Mesodermal cell (in vitro differentiated cells): ENCODE measurements around the gene PGPEP1.
"Not testable (repeated sequence)": the region's sequence is repeated elsewhere in the genome, so short reads cannot be mapped to it uniquely, and the experiment has no call there.

Experiments used
- H3K27ac ChIP-seq: 2 replicates; pipeline ENCODE4 v1.7.0; 2013; ENCODE audit warnings: mild to moderate bottlenecking, low read depth, low read length, moderate library complexity; ENCODE audit not compliant: severe bottlenecking
- H3K36me3 ChIP-seq: 2 replicates; pipeline ENCODE4 v1.7.1; 2013; ENCODE audit warnings: mild to moderate bottlenecking, low read length, moderate library complexity; ENCODE audit not compliant: control insufficient read depth, insufficient read depth
- H3K4me1 ChIP-seq: one replicate; pipeline ENCODE4 v1.7.1; 2013; ENCODE audit warnings: mild to moderate bottlenecking, low read length; ENCODE audit not compliant: insufficient read depth, control insufficient read depth, poor library complexity, severe bottlenecking
- H3K4me3 ChIP-seq: 2 replicates; pipeline ENCODE4 v1.7.0; 2013; ENCODE audit warnings: low read length, control low read depth, mild to moderate bottlenecking; ENCODE audit not compliant: insufficient read depth, poor library complexity, severe bottlenecking; ENCODE audit errors: extremely low read depth
- H3K9me3 ChIP-seq: 2 replicates; pipeline ENCODE4 v1.7.1; 2013; ENCODE audit warnings: mild to moderate bottlenecking, low read length, moderate library complexity; ENCODE audit not compliant: control insufficient read depth
- WGBS, 2 experiments: methylation state at CpG; one replicate each; pipeline ENCODE4 v1.1.5; 2013; ENCODE audit warnings: missing lambda C conversion rate in 2 of 2; ENCODE audit not compliant: insufficient coverage in 2 of 2; 5-methylcytosine and 5-hydroxymethylcytosine counted together

The PGPEP1 gene

DNA sequence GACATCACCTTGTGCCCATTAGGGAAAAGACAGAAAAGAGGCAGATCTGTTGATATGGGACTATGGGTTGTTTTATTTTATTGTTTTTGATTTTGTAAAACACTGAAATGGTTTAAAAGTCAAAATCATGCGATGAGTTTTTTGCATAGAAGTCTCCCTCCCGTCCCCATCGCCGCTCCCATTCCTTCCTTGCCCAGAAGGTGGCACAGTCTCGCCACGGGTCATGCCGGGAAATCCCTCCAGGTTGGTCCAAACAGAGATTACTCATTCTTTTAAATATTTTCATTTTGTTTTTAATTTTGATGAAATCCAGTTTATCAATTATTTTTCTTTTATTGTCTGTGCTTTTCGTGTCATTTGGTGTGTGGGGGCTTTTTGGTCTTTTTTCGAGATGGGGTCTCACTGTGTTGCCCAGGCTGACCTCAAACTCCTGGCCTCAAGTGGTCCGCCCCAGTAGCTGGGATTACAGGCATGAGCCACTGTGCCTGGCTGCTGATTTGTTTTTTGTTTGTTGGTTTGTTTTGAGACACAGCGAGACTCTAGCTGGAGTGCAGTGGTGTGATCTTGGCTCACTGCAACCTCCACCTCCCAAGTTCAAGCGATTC is 9.2 kb downstream of the PGPEP1 start:
- no peaks in the 10 kb centered on the region for H3K4me1 ChIP-seq
- H3K9me3 ChIP-seq = no peaks in the 10 kb centered on the region
- H3K4me3 ChIP-seq = no peak overlapping the region
- 88 to 90% methylated on average over 3 to 5 of the region's 12 CpGs for WGBS, 2 experiments
- no peaks in the 10 kb centered on the region for H3K36me3 ChIP-seq
- H3K27ac ChIP-seq = no peak overlapping the region

DNA sequence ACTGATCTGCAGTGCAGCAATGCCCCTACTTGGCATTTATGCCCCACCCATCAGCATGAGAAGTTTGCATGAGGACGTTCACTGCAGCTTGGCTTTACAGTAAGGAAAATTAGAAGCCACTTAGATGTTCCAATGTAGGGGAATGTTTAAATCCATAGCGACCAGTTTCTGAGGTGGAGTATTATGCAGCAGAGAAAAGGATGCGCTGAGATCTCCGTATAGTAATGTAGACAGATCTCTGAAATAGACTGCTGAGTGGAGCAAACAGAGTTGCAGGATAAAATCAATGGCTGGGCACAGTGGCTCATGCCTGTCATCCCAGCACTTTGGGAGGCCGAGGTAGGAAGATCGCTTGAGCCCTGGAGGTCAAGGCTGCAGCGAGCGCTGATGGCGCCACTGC is 10.1 kb downstream of the PGPEP1 start:
- 74 to 85% methylated on average over 9 of the region's 9 CpGs for WGBS, 2 experiments
- Histone ChIP-seq H3K4me3 (no peak overlapping the region), H3K36me3 (no peaks in the 10 kb centered on the region)

DNA sequence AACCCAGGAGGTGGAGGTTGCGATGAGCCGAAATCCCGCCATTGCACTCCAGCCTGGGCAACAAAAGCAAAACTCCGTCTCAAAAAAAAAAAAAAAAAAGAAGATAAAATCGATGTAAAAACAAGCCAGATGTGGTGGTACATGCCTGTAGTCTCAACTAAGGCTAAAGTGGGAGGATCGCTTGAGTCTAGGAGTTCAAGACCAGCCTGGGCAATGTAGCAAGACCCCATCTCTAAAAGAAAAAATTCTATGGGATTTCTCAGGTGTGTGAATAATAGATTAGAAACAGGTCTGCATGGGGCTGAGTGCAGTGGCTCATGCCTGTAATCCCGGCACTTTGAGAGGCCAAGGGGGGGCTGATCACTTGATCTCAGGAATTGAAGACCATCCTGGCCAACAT is 11.1 kb downstream of the PGPEP1 start:
- Histone ChIP-seq H3K4me3 (no peak overlapping the region), H3K4me1 (no peaks in the 10 kb centered on the region), H3K9me3 (no peaks in the 10 kb centered on the region), H3K27ac (no peak overlapping the region), H3K36me3 (peaks cover 9% of the 10 kb centered on the region)
- 98 to 100% methylated on average over 2 to 7 of the region's 7 CpGs for WGBS, 2 experiments

More for the DNA sequence above, 10.1 kb downstream of the PGPEP1 start:
- H3K27ac ChIP-seq = no peak overlapping the region
- H3K9me3 ChIP-seq = no peaks in the 10 kb centered on the region
- no peaks in the 10 kb centered on the region for H3K4me1 ChIP-seq

DNA sequence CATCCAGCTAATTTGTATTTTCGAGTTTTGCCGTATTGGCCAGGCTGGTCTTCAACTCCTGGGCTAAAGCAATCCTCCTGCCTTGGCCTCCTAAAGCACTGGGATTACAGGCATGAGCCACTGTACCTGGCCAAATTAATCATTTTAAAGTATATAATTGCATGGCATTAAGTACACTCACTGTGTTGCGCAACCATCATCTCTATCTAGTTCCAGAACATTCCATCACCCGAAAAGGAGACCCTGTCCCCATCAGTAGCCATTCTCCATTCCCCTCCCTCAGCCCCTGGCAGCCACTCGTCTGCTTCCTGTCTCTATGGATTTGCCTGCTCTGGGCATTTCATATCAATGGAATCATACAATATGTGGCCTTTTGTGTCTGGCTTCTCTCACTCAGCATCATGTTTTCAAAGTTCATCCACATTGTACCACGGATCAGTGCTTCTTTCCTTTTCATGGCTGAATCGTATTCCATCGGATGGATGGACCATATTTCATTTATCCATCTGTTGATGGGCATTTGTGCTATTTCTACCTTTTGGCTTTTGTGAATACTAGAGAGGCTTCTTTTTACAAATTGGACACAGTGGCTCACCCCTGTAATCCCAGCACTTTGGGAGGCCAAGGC is 13.1 kb downstream of the PGPEP1 start:
- Histone ChIP-seq H3K4me3 (no peak overlapping the region), H3K36me3 (peaks cover 20% of the 10 kb centered on the region), H3K4me1 (no peaks in the 10 kb centered on the region), H3K9me3 (peaks cover 12% of the 10 kb centered on the region), H3K27ac (no peak overlapping the region)
- 94 to 96% methylated on average over 5 to 8 of the region's 8 CpGs for WGBS, 2 experiments

DNA sequence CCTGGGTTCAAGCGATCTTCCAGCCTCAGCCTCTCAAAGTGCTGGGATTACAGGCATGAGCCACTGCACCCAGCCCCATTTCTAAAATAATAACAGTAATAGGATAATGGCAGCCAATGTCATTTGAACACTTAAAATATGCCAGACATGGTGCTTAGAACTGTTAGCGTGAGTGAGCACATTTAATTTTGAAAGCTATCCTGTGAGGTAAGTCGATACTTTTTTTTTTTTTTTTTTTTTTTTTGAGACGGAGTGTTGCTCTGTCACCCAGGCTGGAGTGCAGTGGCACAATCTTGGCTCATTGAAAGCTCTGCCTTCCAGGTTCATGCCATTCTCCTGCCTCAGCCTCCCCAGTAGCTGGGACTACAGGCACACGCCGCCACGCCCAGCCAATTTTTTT is 14.3 kb downstream of the PGPEP1 start:
- H3K4me1 ChIP-seq, H3K27ac ChIP-seq, H3K4me3 ChIP-seq: not testable (repeated sequence)
- WGBS, 2 experiments = 94 to 100% methylated on average over 3 of the region's 7 CpGs
- Histone ChIP-seq H3K9me3 (peaks cover 12% of the 10 kb centered on the region), H3K36me3 (peaks cover 23% of the 10 kb centered on the region)

DNA sequence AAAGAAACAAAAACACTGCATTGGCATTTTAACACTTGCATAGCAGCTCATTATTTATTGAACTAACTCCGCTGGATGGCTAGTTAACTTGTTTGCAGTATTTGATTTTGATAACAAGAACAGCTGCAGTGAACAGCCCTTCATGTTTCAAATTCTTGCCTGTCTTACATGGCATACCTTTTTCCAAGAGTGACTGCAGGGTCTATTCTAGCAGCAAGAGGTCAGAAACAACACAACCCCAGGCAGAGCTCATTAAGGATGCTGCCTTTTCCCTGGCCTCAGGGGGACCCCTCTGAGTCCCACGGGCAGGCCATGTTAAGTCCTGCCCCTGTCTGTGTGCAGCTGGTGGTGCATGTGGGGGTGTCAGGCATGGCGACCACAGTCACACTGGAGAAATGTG is 16.6 kb downstream of the PGPEP1 start:
- Histone ChIP-seq H3K36me3 (peaks cover 27% of the 10 kb centered on the region), H3K9me3 (peaks cover 12% of the 10 kb centered on the region), H3K27ac (no peak overlapping the region), H3K4me3 (no peak overlapping the region), H3K4me1 (peaks cover 4% of the 10 kb centered on the region)
- WGBS, 2 experiments = 100% methylated on average over 2 of the region's 3 CpGs

DNA sequence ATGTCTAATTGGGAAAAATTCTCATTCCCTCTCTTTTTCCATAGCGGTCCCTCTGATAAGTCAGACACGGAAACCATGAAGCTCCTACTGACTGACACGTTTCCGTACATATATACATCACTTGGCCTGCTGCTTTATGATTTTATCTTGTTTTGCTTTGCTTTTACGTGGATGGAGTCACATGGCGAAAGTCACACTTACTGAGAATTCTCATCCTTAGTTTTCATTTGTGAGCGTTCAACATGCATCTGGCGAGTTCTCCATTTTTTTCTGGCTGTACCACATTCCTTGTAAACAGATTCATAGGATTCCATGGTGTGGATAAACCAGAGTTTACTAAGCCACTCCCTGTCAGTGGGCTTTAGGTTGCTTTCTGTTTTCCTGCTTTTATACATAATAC is 21.2 kb downstream of the PGPEP1 start:
- WGBS, 2 experiments = 89 to 96% methylated on average over 6 to 8 of the region's 8 CpGs
- no peak overlapping the region for H3K4me3 ChIP-seq
- H3K9me3 ChIP-seq = peaks cover 11% of the 10 kb centered on the region
- no peak overlapping the region for H3K27ac ChIP-seq
- peaks cover 23% of the 10 kb centered on the region for H3K4me1 ChIP-seq
- H3K36me3 ChIP-seq = peaks cover 18% of the 10 kb centered on the region

DNA sequence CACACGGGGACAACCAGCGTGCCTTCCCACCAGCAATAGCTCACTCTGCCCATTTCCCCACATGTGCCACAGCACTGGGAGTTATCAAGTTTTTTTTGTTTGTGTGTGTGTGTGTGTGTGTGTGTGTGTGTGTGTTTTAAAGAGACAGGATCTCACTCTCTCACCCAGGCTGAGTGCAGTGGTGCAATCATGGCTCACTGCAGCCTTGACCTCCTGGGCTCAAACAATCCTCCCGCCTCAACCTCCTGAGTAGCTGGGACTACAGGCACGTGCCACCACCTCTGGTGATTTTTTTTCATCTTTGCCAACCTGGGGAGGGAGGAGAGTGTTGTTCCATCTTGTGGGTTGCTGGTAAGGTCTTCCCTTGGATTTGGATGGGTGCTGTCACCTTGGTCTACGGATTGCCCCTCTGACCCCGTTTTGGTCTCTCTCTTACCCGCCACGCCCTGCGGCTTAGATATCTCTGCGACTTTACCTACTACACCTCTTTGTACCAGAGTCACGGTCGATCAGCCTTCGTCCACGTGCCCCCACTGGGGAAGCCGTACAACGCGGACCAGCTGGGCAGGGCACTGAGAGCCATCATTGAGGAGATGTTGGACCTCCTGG is 22.6 kb downstream of the PGPEP1 start:
- Histone ChIP-seq H3K36me3 (peaks cover 6% of the 10 kb centered on the region), H3K4me3 (no peak overlapping the region), H3K9me3 (no peaks in the 10 kb centered on the region), H3K27ac (no peak overlapping the region), H3K4me1 (peaks cover 23% of the 10 kb centered on the region)
- WGBS, 2 experiments = 94 to 95% methylated on average over 11 to 14 of the region's 17 CpGs

DNA sequence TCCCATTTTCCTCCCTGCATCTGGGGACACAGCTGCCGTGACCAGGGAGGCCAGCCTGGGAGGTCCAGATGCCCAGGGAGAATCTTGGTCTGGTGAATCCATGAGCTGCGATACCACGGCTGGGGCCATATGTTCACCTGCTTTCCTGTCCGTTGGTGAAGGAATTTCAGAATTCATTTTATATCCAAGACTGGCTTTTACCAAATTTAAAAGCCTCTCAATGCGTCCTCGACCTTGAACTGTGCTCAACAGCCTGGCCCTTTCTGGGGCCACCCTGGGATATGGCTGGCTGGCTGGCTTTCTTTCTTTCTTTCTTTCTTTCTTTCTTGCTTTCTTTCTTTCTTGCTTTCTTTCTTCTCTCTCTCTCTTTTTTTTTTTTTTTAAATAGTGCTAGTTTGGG is 23.4 kb downstream of the PGPEP1 start:
- WGBS, 2 experiments = 88 to 94% methylated on average over 4 to 6 of the region's 6 CpGs
- Histone ChIP-seq H3K4me3 (no peak overlapping the region), H3K36me3 (peaks cover 6% of the 10 kb centered on the region), H3K4me1 (peaks cover 25% of the 10 kb centered on the region), H3K27ac (no peak overlapping the region), H3K9me3 (no peaks in the 10 kb centered on the region)

DNA sequence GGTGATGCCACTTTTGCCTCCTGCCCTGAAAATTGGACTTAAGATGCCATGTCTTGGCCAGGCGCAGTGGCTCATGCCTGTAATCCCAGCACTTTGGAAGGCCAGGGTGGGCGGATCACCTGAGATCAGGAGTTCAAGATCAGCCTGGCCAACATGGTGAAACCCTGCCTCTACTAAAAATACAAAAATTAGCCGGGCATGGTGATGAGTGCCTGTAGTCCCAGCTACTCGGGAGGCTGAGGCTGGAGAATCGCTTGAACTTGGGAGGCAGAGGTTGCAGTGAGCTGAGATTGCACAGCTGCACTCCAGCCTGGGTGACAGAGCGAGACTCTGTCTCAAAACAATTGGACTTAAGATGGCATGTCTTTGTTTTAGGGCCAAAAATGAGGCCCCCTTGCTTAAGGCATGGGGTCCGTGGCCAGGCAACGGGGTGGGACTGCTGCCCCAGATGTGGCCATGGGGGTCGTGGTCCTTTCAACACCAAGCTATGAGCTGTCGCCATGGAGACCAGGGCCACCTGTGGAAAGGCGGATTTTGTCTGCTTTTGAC is 24.0 kb downstream of the PGPEP1 start:
- H3K4me3 ChIP-seq, H3K9me3 ChIP-seq, H3K36me3 ChIP-seq: not testable (repeated sequence)
- WGBS, 2 experiments = 82 to 83% methylated on average over 9 to 10 of the region's 11 CpGs
- H3K27ac ChIP-seq = peak overlapping the region; percentile 94
- H3K4me1 ChIP-seq = peaks cover 31% of the 10 kb centered on the region
